Tibial artery (tissue), 4 donors: Measurements from ENCODE around the gene COX5A.

ENCODE experiments used
- DNase-seq, 2 donors: peaks; one replicate each; pipeline ENCODE4 v3.0.0-alpha.2; 2019
- H3K27ac ChIP-seq, 2 donors: fragments of 200-600 bp; sonication (generic) in 1 of 2; 1 replicate in 1 of 2; 2 replicates in 1 of 2; pipeline ENCODE4 v1.5.1; 2018 to 2019; ENCODE audit warnings: mild to moderate bottlenecking in 1 of 2
- H3K27me3 ChIP-seq, 2 donors: fragments of 200-600 bp; sonication (generic) in 1 of 2; one replicate each; pipeline versions ENCODE4 v1.5.1 to v1.6.0; 2016 to 2019
- H3K36me3 ChIP-seq, 3 donors: fragments of 200-600 bp; sonication (generic) in 2 of 3; one replicate each; pipeline ENCODE4 v1.5.1; 2016 to 2019; ENCODE audit warnings: mild to moderate bottlenecking in 2 of 3
- H3K4me1 ChIP-seq, 4 donors: fragments of 200-600 bp; sonication (generic) in 2 of 4; 1 replicate in 3 of 4; 2 replicates in 1 of 4; pipeline ENCODE4 v1.5.1; 2016 to 2019
- H3K4me3 ChIP-seq, 2 donors: fragments of 200-600 bp; sonication (generic) in 1 of 2; 1 replicate in 1 of 2; 2 replicates in 1 of 2; pipeline ENCODE4 v1.5.1; 2018 to 2019; ENCODE audit warnings: mild to moderate bottlenecking in 2 of 2
- H3K9me3 ChIP-seq, 3 donors: fragments of 200-600 bp; sonication (generic) in 1 of 3; one replicate each; pipeline ENCODE4 v1.5.1; 2016 to 2019
- CTCF ChIP-seq, 2 experiments: fragments of 200-600 bp in 1 of 2; fragments of 450-650 bp in 1 of 2; IDR thresholded peaks; one replicate each; pipeline ENCODE4 v1.5.1; 2017 to 2019; ENCODE audit warnings: antibody characterized with exemption in 2 of 2, mild to moderate bottlenecking in 1 of 2, moderate library complexity in 1 of 2
- intact Hi-C: fragments of 100-400 bp; cut with DNase I; formaldehyde crosslinking; loops from one replicate; pipeline ENCODE4 v1.15.0; 2023; ENCODE audit warnings: low total_unique reads

COX5A gene

GRCh38 chr15:74977599-74977998 lies 39.7 kb upstream of the COX5A start:
- intact Hi-C loops, result no loop called here
- no peaks in the 10 kb centered on the region for H3K36me3 ChIP-seq
- TF ChIP-seq CTCF (IDR thresholded peaks at IDR 0.05), result no peak
- no peak overlapping the region for H3K27ac ChIP-seq
- no peak overlapping the region for H3K4me3 ChIP-seq
- H3K9me3 ChIP-seq, result no peaks in the 10 kb centered on the region
- no peaks in the 10 kb centered on the region for H3K4me1 ChIP-seq
- DNase-seq, result no peak
- H3K27me3 ChIP-seq, result no peaks in the 10 kb centered on the region

- no peaks in the 10 kb centered on the region for H3K36me3 ChIP-seq
- no peak for DNase-seq
- intact Hi-C loops, result no loop called here
- H3K4me3 ChIP-seq, result no peak overlapping the region
- no peaks in the 10 kb centered on the region for H3K9me3 ChIP-seq
- no peaks in the 10 kb centered on the region for H3K4me1 ChIP-seq
- H3K27ac ChIP-seq, result no peak overlapping the region
- no peaks in the 10 kb centered on the region for H3K27me3 ChIP-seq
- no peak for TF ChIP-seq CTCF (IDR thresholded peaks at IDR 0.05)
Measured at GRCh38 chr15:74976159-74976558, 38.3 kb upstream of the COX5A start.

- intact Hi-C loops, result no loop called here
- H3K27me3 ChIP-seq, result no peaks in the 10 kb centered on the region
Measured at GRCh38 chr15:74967670-74968069, 29.8 kb upstream of the COX5A start.

GRCh38 chr15:74964794-74965193 lies 26.9 kb upstream of the COX5A start:
- H3K4me1 ChIP-seq, result no peaks in the 10 kb centered on the region
- no peak for DNase-seq
- H3K36me3 ChIP-seq, result no peaks in the 10 kb centered on the region
- TF ChIP-seq CTCF (IDR thresholded peaks at IDR 0.05), result no peak
- H3K4me3 ChIP-seq, result no peak overlapping the region
- no peaks in the 10 kb centered on the region for H3K9me3 ChIP-seq
- no peaks in the 10 kb centered on the region for H3K27me3 ChIP-seq
- no peak overlapping the region for H3K27ac ChIP-seq
- intact Hi-C loops, result no loop called here

More at GRCh38 chr15:74967670-74968069, 29.8 kb upstream of the COX5A start:
- H3K4me1 ChIP-seq, result no peaks in the 10 kb centered on the region
- H3K4me3 ChIP-seq, result no peak overlapping the region
- TF ChIP-seq CTCF (IDR thresholded peaks at IDR 0.05), result no peak
- DNase-seq, result no peak
- H3K9me3 ChIP-seq, result no peaks in the 10 kb centered on the region
- H3K36me3 ChIP-seq, result no peaks in the 10 kb centered on the region
- no peak overlapping the region for H3K27ac ChIP-seq

- no peak overlapping the region for H3K4me3 ChIP-seq
- TF ChIP-seq CTCF (IDR thresholded peaks at IDR 0.05), result no peak
Measured at GRCh38 chr15:74963213-74963612, 25.3 kb upstream of the COX5A start.

GRCh38 chr15:74962671-74963070 lies 24.8 kb upstream of the COX5A start:
- Histone ChIP-seq H3K4me1 (peaks cover 0 to 19% (median 6%) of the 10 kb centered on the region in 4 donors), H3K27me3 (no peaks in the 10 kb centered on the region), H3K36me3 (no peaks in the 10 kb centered on the region), H3K9me3 (no peaks in the 10 kb centered on the region), H3K27ac (no peak overlapping the region), H3K4me3 (no peak overlapping the region)
- TF ChIP-seq CTCF (IDR thresholded peaks at IDR 0.05), result no peak
- intact Hi-C loops, result no loop called here
- no peak for DNase-seq

More at GRCh38 chr15:74963213-74963612, 25.3 kb upstream of the COX5A start:
- DNase-seq, result no peak
- H3K27me3 ChIP-seq, result no peaks in the 10 kb centered on the region
- peaks cover 0 to 14% (median 5%) of the 10 kb centered on the region in 4 donors for H3K4me1 ChIP-seq
- intact Hi-C loops, result no loop called here
- H3K9me3 ChIP-seq, result no peaks in the 10 kb centered on the region
- H3K36me3 ChIP-seq, result no peaks in the 10 kb centered on the region
- H3K27ac ChIP-seq, result no peak overlapping the region
